IMR-90 (cell line): ENCODE results near the gene CD81.

Experiments used
- BHLHE40 ChIP-seq: fragments of 150-350 bp; IDR thresholded peaks from 2 replicates; pipeline ENCODE4 v1.6.1; 2016; ENCODE audit warnings: mild to moderate bottlenecking, low read depth, low read length
- CEBPB ChIP-seq: IDR thresholded peaks from 2 replicates; pipeline ENCODE4 v1.6.1; 2012; ENCODE audit warnings: low read depth, low read length, improper control_type of control experiment
- CHD1 ChIP-seq: IDR thresholded peaks from 2 replicates; pipeline ENCODE4 v1.6.1; 2012; ENCODE audit warnings: low read depth, low read length, improper control_type of control experiment
- CTCF ChIP-seq: conservative IDR thresholded peaks from 2 replicates; pipeline ENCODE4 v1.5.1; 2012; ENCODE audit warnings: mild to moderate bottlenecking, low read depth, low read length, improper control_type of control experiment
- FOS ChIP-seq: fragments of 150-350 bp; IDR thresholded peaks from 2 replicates; pipeline ENCODE4 v1.6.1; 2016; ENCODE audit warnings: low read depth, low read length
- MAFK ChIP-seq: IDR thresholded peaks from 2 replicates; pipeline ENCODE4 v1.6.1; 2012; ENCODE audit warnings: low read depth, low read length, improper control_type of control experiment
- MAZ ChIP-seq: IDR thresholded peaks from 2 replicates; pipeline ENCODE4 v1.6.1; 2012; ENCODE audit warnings: low read depth, mild to moderate bottlenecking, low read length, improper control_type of control experiment, moderate library complexity, borderline replicate concordance
- MXI1 ChIP-seq: IDR thresholded peaks from 2 replicates; pipeline ENCODE4 v1.6.1; 2012; ENCODE audit warnings: low read depth, mild to moderate bottlenecking, low read length, moderate library complexity, borderline replicate concordance
- POLR2A ChIP-seq: IDR thresholded peaks from 2 replicates; pipeline ENCODE4 v1.6.1; 2012; ENCODE audit warnings: mild to moderate bottlenecking, low read depth, low read length
- RAD21 ChIP-seq: IDR thresholded peaks from 2 replicates; pipeline ENCODE4 v1.6.1; 2012; ENCODE audit warnings: low read length, improper control_type of control experiment
- RCOR1 ChIP-seq: IDR thresholded peaks from 2 replicates; pipeline ENCODE4 v1.6.1; 2012; ENCODE audit warnings: mild to moderate bottlenecking, low read length, improper control_type of control experiment; ENCODE audit not compliant: insufficient replicate concordance
- RFX5 ChIP-seq: IDR thresholded peaks from 2 replicates; pipeline ENCODE4 v1.8.0; 2012; ENCODE audit warnings: low read depth, mild to moderate bottlenecking, low read length, moderate library complexity
- USF2 ChIP-seq: fragments of 150-350 bp; IDR thresholded peaks from 2 replicates; pipeline ENCODE4 v1.6.1; 2017; ENCODE audit warnings: mild to moderate bottlenecking, antibody characterized with exemption, low read length, low read depth

- TF ChIP-seq CTCF (no peak), RAD21 (no peak), USF2 (no peak), POLR2A (no peak), FOS (no peak), BHLHE40 (no peak), CHD1 (no peak), CEBPB (no peak), MAFK (no peak), MAZ (no peak), RCOR1 (no peak), MXI1 (no peak), RFX5 (no peak)
These were observed 8.8 kb upstream of the CD81 start for GRCh38 chr11:2368178-2368850.
